ENCODE measurements around the gene TMEM150A.

DNA sequence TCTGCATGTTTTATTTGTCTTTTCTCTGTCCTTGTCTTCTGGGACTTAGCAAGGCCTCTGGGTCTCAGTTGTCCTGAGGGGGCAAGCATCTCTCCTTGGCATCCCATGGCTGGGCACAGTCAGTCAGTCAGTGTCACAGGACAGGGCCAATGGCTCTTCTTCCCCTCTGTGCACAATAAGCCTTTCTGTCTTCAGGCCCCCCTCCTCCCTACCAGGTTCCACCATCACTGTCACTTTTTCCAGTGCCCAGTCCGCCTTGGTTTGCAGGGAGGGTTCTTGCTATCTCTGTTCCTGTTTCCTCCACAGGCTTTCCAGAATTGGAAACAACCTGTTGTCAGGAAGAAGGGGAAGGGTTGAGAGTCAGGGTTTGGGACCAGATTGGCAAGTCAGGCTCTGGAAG, 20.0 kb downstream of the TMEM150A start:
- TF ChIP-seq FOXP2 (optimal IDR thresholded peaks at IDR 0.05; ENCODE audit: borderline replicate concordance, extremely low read depth, extremely low read length, insufficient read depth) (no peak), TAF1 (IDR thresholded peaks at IDR 0.05; ENCODE audit: borderline replicate concordance, insufficient read depth, low read length) (no peak), POLR2AphosphoS5 (IDR thresholded peaks at IDR 0.05; ENCODE audit: low read depth, low read length) (no peak), SIN3A (IDR thresholded peaks at IDR 0.05; ENCODE audit: borderline replicate concordance, insufficient read depth, low read length) (no peak)
- TF ChIP-seq, protein P1, sequence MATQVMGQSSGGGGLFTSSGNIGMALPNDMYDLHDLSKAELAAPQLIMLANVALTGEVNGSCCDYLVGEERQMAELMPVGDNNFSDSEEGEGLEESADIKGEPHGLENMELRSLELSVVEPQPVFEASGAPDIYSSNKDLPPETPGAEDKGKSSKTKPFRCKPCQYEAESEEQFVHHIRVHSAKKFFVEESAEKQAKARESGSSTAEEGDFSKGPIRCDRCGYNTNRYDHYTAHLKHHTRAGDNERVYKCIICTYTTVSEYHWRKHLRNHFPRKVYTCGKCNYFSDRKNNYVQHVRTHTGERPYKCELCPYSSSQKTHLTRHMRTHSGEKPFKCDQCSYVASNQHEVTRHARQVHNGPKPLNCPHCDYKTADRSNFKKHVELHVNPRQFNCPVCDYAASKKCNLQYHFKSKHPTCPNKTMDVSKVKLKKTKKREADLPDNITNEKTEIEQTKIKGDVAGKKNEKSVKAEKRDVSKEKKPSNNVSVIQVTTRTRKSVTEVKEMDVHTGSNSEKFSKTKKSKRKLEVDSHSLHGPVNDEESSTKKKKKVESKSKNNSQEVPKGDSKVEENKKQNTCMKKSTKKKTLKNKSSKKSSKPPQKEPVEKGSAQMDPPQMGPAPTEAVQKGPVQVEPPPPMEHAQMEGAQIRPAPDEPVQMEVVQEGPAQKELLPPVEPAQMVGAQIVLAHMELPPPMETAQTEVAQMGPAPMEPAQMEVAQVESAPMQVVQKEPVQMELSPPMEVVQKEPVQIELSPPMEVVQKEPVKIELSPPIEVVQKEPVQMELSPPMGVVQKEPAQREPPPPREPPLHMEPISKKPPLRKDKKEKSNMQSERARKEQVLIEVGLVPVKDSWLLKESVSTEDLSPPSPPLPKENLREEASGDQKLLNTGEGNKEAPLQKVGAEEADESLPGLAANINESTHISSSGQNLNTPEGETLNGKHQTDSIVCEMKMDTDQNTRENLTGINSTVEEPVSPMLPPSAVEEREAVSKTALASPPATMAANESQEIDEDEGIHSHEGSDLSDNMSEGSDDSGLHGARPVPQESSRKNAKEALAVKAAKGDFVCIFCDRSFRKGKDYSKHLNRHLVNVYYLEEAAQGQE (IDR thresholded peaks at IDR 0.05; ENCODE audit: insufficient read depth in 1 of 2, low read depth in 2 of 2, low read length in 2 of 2) = no peak
